ENCODE results near the gene MED7.

DNA sequence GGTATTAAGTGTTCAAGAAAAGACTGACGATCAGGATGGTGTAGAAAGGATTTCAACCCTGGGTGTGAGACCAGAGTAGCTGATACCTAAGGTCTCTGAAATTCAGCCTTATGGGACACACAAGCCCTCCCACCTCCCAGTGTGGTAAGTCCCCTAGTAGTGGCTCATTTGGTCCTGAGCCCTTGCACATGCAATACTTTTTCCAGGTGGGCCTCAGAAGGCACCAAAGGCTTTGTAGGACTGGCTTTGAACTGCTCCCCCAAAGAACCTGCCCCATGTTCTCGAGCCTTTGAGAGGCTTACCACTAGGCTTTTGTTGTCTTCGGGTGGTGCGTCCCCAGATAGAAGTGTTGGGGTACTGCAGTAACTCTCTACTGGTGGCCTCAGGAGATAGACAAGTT, 22.6 kb upstream of the MED7 start:
- TF ChIP-seq, protein P1, sequence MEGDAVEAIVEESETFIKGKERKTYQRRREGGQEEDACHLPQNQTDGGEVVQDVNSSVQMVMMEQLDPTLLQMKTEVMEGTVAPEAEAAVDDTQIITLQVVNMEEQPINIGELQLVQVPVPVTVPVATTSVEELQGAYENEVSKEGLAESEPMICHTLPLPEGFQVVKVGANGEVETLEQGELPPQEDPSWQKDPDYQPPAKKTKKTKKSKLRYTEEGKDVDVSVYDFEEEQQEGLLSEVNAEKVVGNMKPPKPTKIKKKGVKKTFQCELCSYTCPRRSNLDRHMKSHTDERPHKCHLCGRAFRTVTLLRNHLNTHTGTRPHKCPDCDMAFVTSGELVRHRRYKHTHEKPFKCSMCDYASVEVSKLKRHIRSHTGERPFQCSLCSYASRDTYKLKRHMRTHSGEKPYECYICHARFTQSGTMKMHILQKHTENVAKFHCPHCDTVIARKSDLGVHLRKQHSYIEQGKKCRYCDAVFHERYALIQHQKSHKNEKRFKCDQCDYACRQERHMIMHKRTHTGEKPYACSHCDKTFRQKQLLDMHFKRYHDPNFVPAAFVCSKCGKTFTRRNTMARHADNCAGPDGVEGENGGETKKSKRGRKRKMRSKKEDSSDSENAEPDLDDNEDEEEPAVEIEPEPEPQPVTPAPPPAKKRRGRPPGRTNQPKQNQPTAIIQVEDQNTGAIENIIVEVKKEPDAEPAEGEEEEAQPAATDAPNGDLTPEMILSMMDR (IDR thresholded peaks at IDR 0.05): no peak
- no peak for TF ChIP-seq POLR2A (IDR thresholded peaks at IDR 0.05)

Data from heart left ventricle (tissue), 13 donors.